ENCODE measurements around the gene PRRC2C.

DNA sequence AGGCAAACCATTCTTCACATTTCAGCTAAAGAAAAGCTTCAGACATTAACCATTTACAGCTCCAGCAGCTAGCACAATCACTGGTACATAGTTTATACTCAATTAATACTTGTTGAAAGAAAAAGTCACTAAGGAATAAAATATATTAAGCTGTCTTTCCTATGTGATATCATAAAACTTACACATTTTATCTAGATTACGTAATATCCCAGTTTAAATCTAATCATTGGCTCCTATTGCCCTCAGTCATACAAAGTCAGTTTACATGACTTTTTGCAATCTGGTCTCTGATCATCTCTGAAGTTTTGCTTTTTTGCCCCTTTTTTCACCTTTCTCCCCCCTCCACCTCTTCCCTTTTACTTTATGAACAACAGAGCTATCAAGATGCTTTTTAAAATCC is 8.5 kb upstream of the PRRC2C start:
- TF ChIP-seq EZH2phosphoT487 (IDR thresholded peaks at IDR 0.05; ENCODE audit: borderline replicate concordance, low read depth, low read length), result no peak
- TF ChIP-seq, protein P1, sequence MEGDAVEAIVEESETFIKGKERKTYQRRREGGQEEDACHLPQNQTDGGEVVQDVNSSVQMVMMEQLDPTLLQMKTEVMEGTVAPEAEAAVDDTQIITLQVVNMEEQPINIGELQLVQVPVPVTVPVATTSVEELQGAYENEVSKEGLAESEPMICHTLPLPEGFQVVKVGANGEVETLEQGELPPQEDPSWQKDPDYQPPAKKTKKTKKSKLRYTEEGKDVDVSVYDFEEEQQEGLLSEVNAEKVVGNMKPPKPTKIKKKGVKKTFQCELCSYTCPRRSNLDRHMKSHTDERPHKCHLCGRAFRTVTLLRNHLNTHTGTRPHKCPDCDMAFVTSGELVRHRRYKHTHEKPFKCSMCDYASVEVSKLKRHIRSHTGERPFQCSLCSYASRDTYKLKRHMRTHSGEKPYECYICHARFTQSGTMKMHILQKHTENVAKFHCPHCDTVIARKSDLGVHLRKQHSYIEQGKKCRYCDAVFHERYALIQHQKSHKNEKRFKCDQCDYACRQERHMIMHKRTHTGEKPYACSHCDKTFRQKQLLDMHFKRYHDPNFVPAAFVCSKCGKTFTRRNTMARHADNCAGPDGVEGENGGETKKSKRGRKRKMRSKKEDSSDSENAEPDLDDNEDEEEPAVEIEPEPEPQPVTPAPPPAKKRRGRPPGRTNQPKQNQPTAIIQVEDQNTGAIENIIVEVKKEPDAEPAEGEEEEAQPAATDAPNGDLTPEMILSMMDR (conservative IDR thresholded peaks at IDR 0.05; ENCODE audit: low read length), result no peak

All from OCI-LY7 (cell line).